RWPE2 (cell line): ENCODE measurements around the gene CEMIP.
A peak's percentile ranks its signal among the peaks of the same experiment; 100 is the strongest.

Source experiments
- ATAC-seq: fragments of 200-7000 bp; cut with Tn5 transposase; 3 replicates; pipeline ENCODE4 v1.9.1; 2021; ENCODE audit warnings: low read depth
- DNase-seq: peaks from one replicate; pipeline ENCODE4 v3.0.0-alpha.2; 2020; ENCODE audit warnings: low spot score
- H3K27ac ChIP-seq: fragments of 450-650 bp; 2 replicates; pipeline ENCODE4 v1.5.1; 2017; ENCODE audit warnings: mild to moderate bottlenecking; ENCODE audit not compliant: poor library complexity, severe bottlenecking
- H3K27me3 ChIP-seq: fragments of 250-450 bp; sonication (Bioruptor Pico); 2 replicates; pipeline ENCODE4 v1.5.1; 2021; ENCODE audit warnings: mild to moderate bottlenecking, moderate library complexity; ENCODE audit not compliant: insufficient read depth, poor library complexity, severe bottlenecking
- H3K36me3 ChIP-seq: fragments of 250-450 bp; sonication (Bioruptor Pico); 2 replicates; pipeline ENCODE4 v1.5.1; 2020; ENCODE audit warnings: low read depth, mild to moderate bottlenecking, moderate library complexity
- H3K4me1 ChIP-seq: fragments of 250-450 bp; sonication (Bioruptor Pico); 2 replicates; pipeline ENCODE4 v1.5.1; 2021; ENCODE audit warnings: mild to moderate bottlenecking, moderate library complexity; ENCODE audit not compliant: insufficient read depth, poor library complexity, severe bottlenecking
- H3K4me3 ChIP-seq: fragments of 250-450 bp; sonication (Bioruptor Pico); 2 replicates; pipeline ENCODE4 v1.5.1; 2021; ENCODE audit warnings: mild to moderate bottlenecking, moderate library complexity; ENCODE audit not compliant: severe bottlenecking
- H3K9me3 ChIP-seq: fragments of 250-450 bp; sonication (Bioruptor Pico); 2 replicates; pipeline ENCODE4 v1.5.1; 2021; ENCODE audit warnings: mild to moderate bottlenecking, moderate library complexity; ENCODE audit not compliant: severe bottlenecking
- CTCF ChIP-seq: fragments of 450-650 bp; IDR thresholded peaks from one replicate; pipeline ENCODE4 v1.5.1; 2017; ENCODE audit warnings: mild to moderate bottlenecking, moderate library complexity; ENCODE audit not compliant: poor library complexity, severe bottlenecking

The CEMIP gene

GRCh38 chr15:80996247-80996646 lies 217.1 kb downstream of the CEMIP start:
- no peaks in the 10 kb centered on the region for H3K9me3 ChIP-seq
- ATAC-seq (no peak), DNase-seq (no peak)
- H3K27me3 ChIP-seq, result no peaks in the 10 kb centered on the region
- H3K4me1 ChIP-seq, result no peaks in the 10 kb centered on the region
- H3K4me3 ChIP-seq, result no peak overlapping the region
- H3K27ac ChIP-seq, result no peak overlapping the region
- peak; percentile 68 for TF ChIP-seq CTCF
- no peaks in the 10 kb centered on the region for H3K36me3 ChIP-seq

- ATAC-seq (no peak), DNase-seq (no peak)
- H3K9me3 ChIP-seq, result no peaks in the 10 kb centered on the region
- no peak overlapping the region for H3K4me3 ChIP-seq
- no peak for TF ChIP-seq CTCF
- no peak overlapping the region for H3K27ac ChIP-seq
- H3K27me3 ChIP-seq, result no peaks in the 10 kb centered on the region
- peaks cover under 1% of the 10 kb centered on the region for H3K36me3 ChIP-seq
- no peaks in the 10 kb centered on the region for H3K4me1 ChIP-seq
Measured at GRCh38 chr15:80997692-80998091, 218.5 kb downstream of the CEMIP start.

GRCh38 chr15:80998251-80998650 lies 219.1 kb downstream of the CEMIP start:
- Histone ChIP-seq H3K27ac (no peak overlapping the region), H3K4me1 (peaks cover 2% of the 10 kb centered on the region), H3K27me3 (no peaks in the 10 kb centered on the region), H3K4me3 (no peak overlapping the region), H3K36me3 (peaks cover 6% of the 10 kb centered on the region), H3K9me3 (no peaks in the 10 kb centered on the region)
- ATAC-seq, result no peak
- TF ChIP-seq CTCF, result no peak
- DNase-seq, result no peak

- peak overlapping the region; percentile 83 for H3K27ac ChIP-seq
- ATAC-seq, result no peak
- peaks cover 20% of the 10 kb centered on the region for H3K36me3 ChIP-seq
- no peaks in the 10 kb centered on the region for H3K9me3 ChIP-seq
- DNase-seq, result no peak
- no peak for TF ChIP-seq CTCF
- H3K4me1 ChIP-seq, result peaks cover 11% of the 10 kb centered on the region
- H3K27me3 ChIP-seq, result no peaks in the 10 kb centered on the region
- H3K4me3 ChIP-seq, result peak overlapping the region; percentile 92
Measured at GRCh38 chr15:80999623-81000036, 220.5 kb downstream of the CEMIP start.

- H3K36me3 ChIP-seq, result peaks cover 25% of the 10 kb centered on the region
- no peak for DNase-seq
- peak overlapping the region; percentile 92 for H3K4me3 ChIP-seq
- H3K27me3 ChIP-seq, result no peaks in the 10 kb centered on the region
- peak overlapping the region; percentile 83 for H3K27ac ChIP-seq
- no peak; the same call in 2 of the 3 replicates for ATAC-seq
- H3K4me1 ChIP-seq, result peaks cover 11% of the 10 kb centered on the region
- no peak for TF ChIP-seq CTCF
- H3K9me3 ChIP-seq, result no peaks in the 10 kb centered on the region
Measured at GRCh38 chr15:81000144-81000623, 221.0 kb downstream of the CEMIP start.
